GM18505 (cell line): ENCODE measurements around the gene ANKRD31.

Experiments used
- ATAC-seq: cut with Tn5 transposase; IDR thresholded peaks from one replicate; pipeline ENCODE4 v1.9.1; 2021; ENCODE audit not compliant: unreplicated experiment
- POLR2A ChIP-seq: IDR thresholded peaks from 4 replicates; pipeline ENCODE4 v1.6.1; 2011; ENCODE audit warnings: borderline replicate concordance; ENCODE audit not compliant: insufficient read depth, insufficient read length; ENCODE audit errors: extremely low read depth

The ANKRD31 gene

GRCh38 chr5:75044406-75044805 lies 192.3 kb downstream of the ANKRD31 start:
- no peak for ATAC-seq
- no peak for TF ChIP-seq POLR2A

- TF ChIP-seq POLR2A = no peak
Measured at GRCh38 chr5:75043633-75044264, 192.9 kb downstream of the ANKRD31 start.

GRCh38 chr5:75042522-75042921 lies 194.2 kb downstream of the ANKRD31 start:
- no peak for ATAC-seq
- no peak for TF ChIP-seq POLR2A

More at GRCh38 chr5:75043633-75044264, 192.9 kb downstream of the ANKRD31 start:
- ATAC-seq = no peak

- ATAC-seq = no peak
- no peak for TF ChIP-seq POLR2A
Measured at GRCh38 chr5:75040973-75041372, 195.7 kb downstream of the ANKRD31 start.

GRCh38 chr5:75037106-75037505 lies 199.6 kb downstream of the ANKRD31 start:
- no peak for TF ChIP-seq POLR2A

GRCh38 chr5:75034137-75034739 lies 202.4 kb downstream of the ANKRD31 start:
- no peak for TF ChIP-seq POLR2A

More at GRCh38 chr5:75037106-75037505, 199.6 kb downstream of the ANKRD31 start:
- no peak for ATAC-seq

GRCh38 chr5:75031366-75031765 lies 205.3 kb downstream of the ANKRD31 start:
- TF ChIP-seq POLR2A = no peak
- no peak for ATAC-seq

More at GRCh38 chr5:75034137-75034739, 202.4 kb downstream of the ANKRD31 start:
- ATAC-seq = no peak

- no peak for ATAC-seq
Measured at GRCh38 chr5:75028090-75028489, 208.6 kb downstream of the ANKRD31 start.

GRCh38 chr5:75023368-75024159 lies 213.1 kb downstream of the ANKRD31 start:
- no peak for ATAC-seq
- no peak for TF ChIP-seq POLR2A

More at GRCh38 chr5:75028090-75028489, 208.6 kb downstream of the ANKRD31 start:
- no peak for TF ChIP-seq POLR2A

GRCh38 chr5:75021800-75022199 lies 214.9 kb downstream of the ANKRD31 start:
- TF ChIP-seq POLR2A = no peak
- ATAC-seq = no peak

- TF ChIP-seq POLR2A = no peak
- ATAC-seq = no peak
Measured at GRCh38 chr5:75021219-75021618, 215.5 kb downstream of the ANKRD31 start.

GRCh38 chr5:75020016-75020656 lies 216.5 kb downstream of the ANKRD31 start:
- TF ChIP-seq POLR2A = no peak

GRCh38 chr5:75018805-75019587 lies 217.7 kb downstream of the ANKRD31 start:
- no peak for TF ChIP-seq POLR2A
- ATAC-seq = no peak

More at GRCh38 chr5:75020016-75020656, 216.5 kb downstream of the ANKRD31 start:
- ATAC-seq = no peak
